GM23338 (cell line): ENCODE results near the gene FAP. TPM values are rescaled to one million over a fixed set of nuclear protein-coding genes. Genes with fewer than 3 reads are reported as not detected.

ENCODE experiments used
- ATAC-seq: fragments of 200-7000 bp; cut with Tn5 transposase; 3 replicates; pipeline ENCODE4 v1.9.1; 2020
- DNase-seq: peaks from one replicate; pipeline ENCODE4 v3.0.0-alpha.2; 2015; ENCODE audit warnings: low spot score
- H2AFZ ChIP-seq: fragments of 200-600 bp; sonication (generic); 2 replicates; pipeline ENCODE4 v1.8.0; 2016; ENCODE audit warnings: antibody characterized with exemption, mild to moderate bottlenecking, moderate library complexity
- H3F3A ChIP-seq: fragments of 200-600 bp; sonication (generic); replicated peaks from 2 replicates; pipeline ENCODE4 v1.8.0; 2017; ENCODE audit warnings: antibody characterized with exemption, mixed run types, low read depth
- H3K27ac ChIP-seq: fragments of 200-600 bp; sonication (generic); 2 replicates; pipeline ENCODE4 v1.6.1; 2016; ENCODE audit warnings: low read depth
- H3K27me3 ChIP-seq: fragments of 200-600 bp; sonication (generic); 2 replicates; pipeline ENCODE4 v1.8.0; 2016; ENCODE audit warnings: mild to moderate bottlenecking, mixed run types, moderate library complexity; ENCODE audit not compliant: insufficient read depth
- H3K36me3 ChIP-seq: fragments of 200-600 bp; sonication (generic); 2 replicates; pipeline ENCODE4 v1.8.0; 2016; ENCODE audit warnings: mild to moderate bottlenecking; ENCODE audit not compliant: insufficient read depth
- H3K4me1 ChIP-seq: fragments of 200-600 bp; sonication (generic); 2 replicates; pipeline ENCODE4 v1.8.0; 2016; ENCODE audit warnings: mild to moderate bottlenecking, moderate library complexity; ENCODE audit not compliant: insufficient read depth
- H3K4me2 ChIP-seq: fragments of 200-600 bp; sonication (generic); 2 replicates; pipeline ENCODE4 v1.7.1; 2017; ENCODE audit warnings: mixed run types
- H3K4me3 ChIP-seq: fragments of 200-600 bp; sonication (generic); 2 replicates; pipeline ENCODE4 v1.6.1; 2016; ENCODE audit warnings: mixed run types
- H3K79me2 ChIP-seq: fragments of 200-600 bp; sonication (generic); replicated peaks from 2 replicates; pipeline ENCODE4 v1.8.0; 2017; ENCODE audit warnings: mild to moderate bottlenecking; ENCODE audit not compliant: insufficient read depth
- H3K9me2 ChIP-seq: fragments of 200-600 bp; sonication (generic); 2 replicates; pipeline ENCODE4 v1.8.0; 2017; ENCODE audit not compliant: insufficient read depth
- H4K20me1 ChIP-seq: fragments of 200-600 bp; sonication (generic); replicated peaks from 2 replicates; pipeline ENCODE4 v1.8.0; 2017; ENCODE audit warnings: mild to moderate bottlenecking; ENCODE audit not compliant: insufficient read depth
- H3K27ac Mint-ChIP-seq: 2 replicates; pipeline ENCODE4 v1.8.0; 2020; ENCODE audit warnings: inconsistent platforms, mild to moderate bottlenecking, moderate library complexity, mixed read lengths
- H3K27me3 Mint-ChIP-seq: 3 replicates; pipeline ENCODE4 v1.8.0; 2022; ENCODE audit warnings: low read depth, mild to moderate bottlenecking, moderate library complexity, mixed read lengths, inconsistent platforms; ENCODE audit not compliant: insufficient read depth, poor library complexity
- H3K36me3 Mint-ChIP-seq: 3 replicates; pipeline ENCODE4 v1.8.0; 2021; ENCODE audit warnings: low read depth, mild to moderate bottlenecking, inconsistent platforms, moderate library complexity, mixed read lengths
- H3K4me1 Mint-ChIP-seq: 3 replicates; pipeline ENCODE4 v1.8.0; 2020; ENCODE audit warnings: mild to moderate bottlenecking, inconsistent platforms, mixed read lengths
- H3K4me3 Mint-ChIP-seq: 3 replicates; pipeline ENCODE4 v1.8.0; 2021; ENCODE audit warnings: moderate library complexity, mild to moderate bottlenecking, inconsistent platforms, mixed read lengths
- H3K9me3 Mint-ChIP-seq: 3 replicates; pipeline ENCODE4 v1.8.0; 2020; ENCODE audit warnings: moderate library complexity, mild to moderate bottlenecking, inconsistent platforms, mixed read lengths
- CREB1 ChIP-seq: fragments of 250-450 bp; sonication (Bioruptor Pico); IDR thresholded peaks from 2 replicates; pipeline ENCODE4 v1.5.0; 2020; ENCODE audit warnings: low read depth, mild to moderate bottlenecking, moderate library complexity
- CTCF ChIP-seq, 2 experiments: fragments of 200-600 bp in 1 of 2; sonication (generic) in 1 of 2; conservative IDR thresholded peaks; 2 replicates each; pipeline versions ENCODE4 v1.5.1 to v1.6.1; 2016 to 2017; ENCODE audit warnings: antibody characterized with exemption in 2 of 2, low read depth in 2 of 2, mild to moderate bottlenecking in 2 of 2, moderate library complexity in 1 of 2
- ETS1 ChIP-seq: IDR thresholded peaks from 2 replicates; pipeline ENCODE4 v1.6.1; 2016; ENCODE audit warnings: antibody characterized with exemption
- EZH2 ChIP-seq: fragments of 200-600 bp; sonication (generic); IDR thresholded peaks from one replicate; pipeline ENCODE4 v1.8.0; 2017; ENCODE audit warnings: antibody characterized with exemption, mild to moderate bottlenecking, low read depth; ENCODE audit not compliant: unreplicated experiment
- EZH2phosphoT487 ChIP-seq: fragments of 200-600 bp; sonication (generic); IDR thresholded peaks from one replicate; pipeline ENCODE4 v1.8.1; 2018; ENCODE audit warnings: antibody characterized with exemption; ENCODE audit not compliant: unreplicated experiment
- JUNB ChIP-seq: IDR thresholded peaks from one replicate; pipeline ENCODE4 v1.6.1; 2016; ENCODE audit warnings: antibody characterized with exemption; ENCODE audit not compliant: unreplicated experiment
- NANOG ChIP-seq: IDR thresholded peaks from 2 replicates; pipeline ENCODE4 v1.6.1; 2016; ENCODE audit warnings: antibody characterized with exemption, borderline replicate concordance
- POLR2AphosphoS5 ChIP-seq: IDR thresholded peaks from 2 replicates; pipeline ENCODE4 v1.6.1; 2016; ENCODE audit warnings: antibody characterized with exemption, low read depth
- REST ChIP-seq: IDR thresholded peaks from one replicate; pipeline ENCODE4 v1.6.1; 2018; ENCODE audit warnings: antibody characterized with exemption; ENCODE audit not compliant: unreplicated experiment
- STAT1 ChIP-seq: IDR thresholded peaks from one replicate; pipeline ENCODE4 v1.6.1; 2016; ENCODE audit warnings: antibody characterized with exemption; ENCODE audit not compliant: unreplicated experiment
- ZNF114 ChIP-seq: fragments of 250-450 bp; sonication (Bioruptor Pico); IDR thresholded peaks from 2 replicates; pipeline ENCODE4 v1.5.0; 2020; ENCODE audit warnings: mild to moderate bottlenecking, moderate library complexity
- ZNF331 ChIP-seq: fragments of 250-450 bp; sonication (Bioruptor Pico); IDR thresholded peaks from 2 replicates; pipeline ENCODE4 v1.5.0; 2020; ENCODE audit warnings: low read depth, mild to moderate bottlenecking, moderate library complexity
- ZNF462 ChIP-seq: fragments of 250-450 bp; sonication (Bioruptor Pico); IDR thresholded peaks from 2 replicates; pipeline ENCODE4 v1.5.0; 2020; ENCODE audit warnings: mild to moderate bottlenecking, moderate library complexity
- polyA plus RNA-seq: library from polyadenylated mRNA; unstranded; fragments of >200 nt; fragmentation: Nextera tagmentation; extraction: Ambion mirVana; gene quantifications from 2 replicates; pipeline ENCODE4 v1.2.1, GENCODE V29; 2016
- total RNA-seq: library from RNA; depleted of rRNA; stranded (reverse); fragments of >200 nt; shearing (Covaris generic); gene quantifications from 2 replicates; pipeline ENCODE4 v1.2.3, GENCODE V29; 2014

Gene FAP
- total and polyA plus RNA-seq, 2 experiments from 2014 or later = not detected

- no peaks in the 10 kb centered on the region for H3K4me1 ChIP-seq
- no peaks in the 10 kb centered on the region for H3K79me2 ChIP-seq
- H3K9me2 ChIP-seq = no peaks in the 10 kb centered on the region
- no peak overlapping the region for H3K4me3 ChIP-seq
- no peaks in the 10 kb centered on the region for H3F3A ChIP-seq
- TF ChIP-seq ZNF462 = no peak
- no peak for TF ChIP-seq ETS1
- TF ChIP-seq POLR2AphosphoS5 = no peak
- TF ChIP-seq REST = no peak
- TF ChIP-seq STAT1 = no peak
- TF ChIP-seq ZNF331 (CRISPR knock-in tag) = no peak
- TF ChIP-seq NANOG = no peak
- TF ChIP-seq CREB1 = no peak
- TF ChIP-seq EZH2 = no peak
- TF ChIP-seq JUNB = no peak
- no peak for TF ChIP-seq CTCF (conservative IDR thresholded peaks at IDR 0.05; ENCODE audit: low read depth in 2 of 2)
- TF ChIP-seq ZNF114 (CRISPR knock-in tag) = no peak
- TF ChIP-seq EZH2phosphoT487 = no peak
- H3K36me3 ChIP-seq = no peaks in the 10 kb centered on the region
- Mint-ChIP-seq H3K4me1 (peaks cover 7% of the 10 kb centered on the region; the same call in 2 of the 3 replicates), H3K27ac (no peak overlapping the region), H3K9me3 (no peaks in the 10 kb centered on the region), H3K36me3 (no peaks in the 10 kb centered on the region), H3K27me3 (no peaks in the 10 kb centered on the region), H3K4me3 (no peak overlapping the region)
- H3K4me2 ChIP-seq = no peak overlapping the region
- H3K27me3 ChIP-seq = no peaks in the 10 kb centered on the region
- ATAC-seq = no peak
- no peak overlapping the region for H2AFZ ChIP-seq
- DNase-seq = no peak
- H3K27ac ChIP-seq = no peak overlapping the region
- H4K20me1 ChIP-seq = no peaks in the 10 kb centered on the region
Observed at GRCh38 chr2:162199913-162200312, 43.3 kb downstream of the FAP start.
